ENCODE measurements around the gene APOE.
"Not testable (repeated sequence)": the region's sequence is repeated elsewhere in the genome, so short reads cannot be mapped to it uniquely, and the experiment has no call there.

APOE gene

GRCh38 chr19:44905437-44906160 is at the start of gene APOE:
APOE (plus strand) TSS chr19:44905796; CDS start chr19:44906625, 829 bp downstream.
- H3K4me3 ChIP-seq (replicated peaks; ENCODE audit: low read depth, low read length): no peak within 1 kb of the TSS
- TF ChIP-seq, protein P1, sequence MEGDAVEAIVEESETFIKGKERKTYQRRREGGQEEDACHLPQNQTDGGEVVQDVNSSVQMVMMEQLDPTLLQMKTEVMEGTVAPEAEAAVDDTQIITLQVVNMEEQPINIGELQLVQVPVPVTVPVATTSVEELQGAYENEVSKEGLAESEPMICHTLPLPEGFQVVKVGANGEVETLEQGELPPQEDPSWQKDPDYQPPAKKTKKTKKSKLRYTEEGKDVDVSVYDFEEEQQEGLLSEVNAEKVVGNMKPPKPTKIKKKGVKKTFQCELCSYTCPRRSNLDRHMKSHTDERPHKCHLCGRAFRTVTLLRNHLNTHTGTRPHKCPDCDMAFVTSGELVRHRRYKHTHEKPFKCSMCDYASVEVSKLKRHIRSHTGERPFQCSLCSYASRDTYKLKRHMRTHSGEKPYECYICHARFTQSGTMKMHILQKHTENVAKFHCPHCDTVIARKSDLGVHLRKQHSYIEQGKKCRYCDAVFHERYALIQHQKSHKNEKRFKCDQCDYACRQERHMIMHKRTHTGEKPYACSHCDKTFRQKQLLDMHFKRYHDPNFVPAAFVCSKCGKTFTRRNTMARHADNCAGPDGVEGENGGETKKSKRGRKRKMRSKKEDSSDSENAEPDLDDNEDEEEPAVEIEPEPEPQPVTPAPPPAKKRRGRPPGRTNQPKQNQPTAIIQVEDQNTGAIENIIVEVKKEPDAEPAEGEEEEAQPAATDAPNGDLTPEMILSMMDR (IDR thresholded peaks at IDR 0.05; ENCODE audit: low read depth, low read length, missing control alignments): no peak
- DNase-seq (ENCODE audit: extremely low read depth, low read depth): no peak

- DNase-seq (ENCODE audit: extremely low read depth, low read depth): no peak
- H3K4me3 ChIP-seq (replicated peaks; ENCODE audit: low read depth, low read length): no peak overlapping the region
- TF ChIP-seq, protein P1 (IDR thresholded peaks at IDR 0.05; ENCODE audit: low read depth, low read length, missing control alignments): no peak
Observed at GRCh38 chr19:44856421-44857083, 49.0 kb upstream of the APOE start.

DNA sequence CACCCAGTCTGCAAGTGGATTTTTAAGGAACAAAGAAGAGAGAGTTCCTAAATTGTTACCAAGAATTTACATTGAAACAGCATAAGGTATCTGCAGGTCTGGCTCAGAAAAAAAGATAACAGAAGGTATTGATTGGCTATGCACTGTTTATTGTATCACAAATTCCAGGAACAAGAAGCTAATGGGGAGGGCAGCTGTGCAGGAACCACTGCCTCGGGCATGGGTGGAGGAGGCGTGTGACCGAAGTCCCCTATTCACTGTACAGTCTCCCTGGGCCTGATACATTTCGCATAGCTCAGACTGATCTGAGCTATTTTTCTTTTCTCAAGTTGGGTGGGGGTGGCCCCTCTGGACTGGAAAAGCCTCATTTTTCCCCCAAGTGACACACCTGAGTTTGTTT is 47.8 kb upstream of the APOE start:
- no peak for DNase-seq (ENCODE audit: extremely low read depth, low read depth)
- TF ChIP-seq, protein P1 (IDR thresholded peaks at IDR 0.05; ENCODE audit: low read depth, low read length, missing control alignments): no peak
- H3K4me3 ChIP-seq (replicated peaks; ENCODE audit: low read depth, low read length): no peak overlapping the region

DNA sequence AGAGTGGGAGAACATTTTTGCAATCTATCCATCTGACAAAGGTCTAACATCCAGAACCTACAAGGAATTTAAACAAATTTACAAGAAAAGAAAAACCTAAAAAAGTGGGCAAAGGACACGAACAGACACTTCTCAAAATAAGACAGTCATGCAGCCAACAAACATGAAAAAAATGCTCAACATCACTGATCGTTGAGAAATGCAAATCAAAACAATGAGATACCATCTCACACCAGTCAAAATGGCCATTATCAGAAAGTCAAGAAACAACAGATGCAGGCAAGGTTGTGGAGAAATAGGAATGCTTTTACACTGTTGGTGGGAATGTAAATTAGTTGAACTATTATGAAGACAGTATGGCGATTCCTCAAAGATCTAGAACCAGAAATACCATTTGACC is 44.0 kb upstream of the APOE start:
- DNase-seq (ENCODE audit: extremely low read depth, low read depth); H3K4me3 ChIP-seq (replicated peaks; ENCODE audit: low read depth, low read length): not testable (repeated sequence)

DNA sequence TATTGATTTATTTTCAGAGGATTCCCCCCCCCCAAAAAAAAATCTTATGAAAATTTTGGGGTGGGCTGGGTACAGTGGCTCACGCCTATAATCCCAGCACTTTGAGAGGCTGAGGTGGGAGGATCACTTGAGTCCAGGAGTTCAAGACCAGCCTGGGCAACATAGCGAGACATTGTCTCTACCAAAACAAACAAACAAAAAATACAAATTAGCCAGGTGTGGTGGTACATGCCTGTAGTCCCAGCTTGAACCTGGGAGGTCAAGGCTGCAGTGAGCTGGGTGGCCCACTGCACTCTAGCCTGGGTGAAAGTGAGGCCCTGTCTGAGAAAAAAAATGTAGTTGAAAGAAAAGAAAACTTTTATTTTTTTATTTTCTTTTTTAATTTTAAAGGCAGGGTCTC is 41.6 kb upstream of the APOE start:
- H3K4me3 ChIP-seq (replicated peaks; ENCODE audit: low read depth, low read length): no peak overlapping the region
- no peak for DNase-seq (ENCODE audit: extremely low read depth, low read depth)
- TF ChIP-seq, protein P1 (IDR thresholded peaks at IDR 0.05; ENCODE audit: low read depth, low read length, missing control alignments): no peak

DNA sequence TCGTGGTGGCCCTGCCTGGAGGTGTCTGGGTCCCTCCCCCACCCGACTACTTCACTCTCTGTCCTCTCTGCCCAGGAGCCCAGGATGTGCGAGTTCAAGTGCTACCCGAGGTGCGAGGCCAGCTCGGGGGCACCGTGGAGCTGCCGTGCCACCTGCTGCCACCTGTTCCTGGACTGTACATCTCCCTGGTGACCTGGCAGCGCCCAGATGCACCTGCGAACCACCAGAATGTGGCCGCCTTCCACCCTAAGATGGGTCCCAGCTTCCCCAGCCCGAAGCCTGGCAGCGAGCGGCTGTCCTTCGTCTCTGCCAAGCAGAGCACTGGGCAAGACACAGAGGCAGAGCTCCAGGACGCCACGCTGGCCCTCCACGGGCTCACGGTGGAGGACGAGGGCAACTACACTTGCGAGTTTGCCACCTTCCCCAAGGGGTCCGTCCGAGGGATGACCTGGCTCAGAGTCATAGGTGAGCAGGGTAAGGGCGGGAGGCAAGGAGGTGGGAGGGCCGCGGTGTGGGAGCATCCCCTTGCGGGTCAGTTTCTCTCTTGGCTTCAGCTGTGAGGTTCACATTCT is 40.3 kb upstream of the APOE start:
- H3K4me3 ChIP-seq (replicated peaks; ENCODE audit: low read depth, low read length): no peak overlapping the region
- TF ChIP-seq, protein P1 (IDR thresholded peaks at IDR 0.05; ENCODE audit: low read depth, low read length, missing control alignments): no peak
- no peak for DNase-seq (ENCODE audit: extremely low read depth, low read depth)

- DNase-seq (ENCODE audit: extremely low read depth, low read depth): no peak
- H3K4me3 ChIP-seq (replicated peaks; ENCODE audit: low read depth, low read length): no peak overlapping the region
- TF ChIP-seq, protein P1 (IDR thresholded peaks at IDR 0.05; ENCODE audit: low read depth, low read length, missing control alignments): no peak
Observed at GRCh38 chr19:44866664-44867063, 38.9 kb upstream of the APOE start.

Data from HFF-Myc (cell line).